DMS153 (cell line): ENCODE measurements around the gene CCDC187.
"Not testable (repeated sequence)": the region's sequence is repeated elsewhere in the genome, so short reads cannot be mapped to it uniquely, and the experiment has no call there.

ENCODE experiments used
- DNase-seq: peaks from one replicate; lab custom pipeline; 2025; lab: John Stamatoyannopoulos, UW

Gene CCDC187

GRCh38 chr9:136266641-136267040 is 37.3 kb downstream of the CCDC187 start:
- DNase-seq: not testable (repeated sequence)

- no peak for DNase-seq
Measured at GRCh38 chr9:136265561-136266355, 38.1 kb downstream of the CCDC187 start.

GRCh38 chr9:136264441-136265405 is 39.2 kb downstream of the CCDC187 start:
- no peak for DNase-seq

GRCh38 chr9:136264031-136264430 is 39.9 kb downstream of the CCDC187 start:
- DNase-seq: no peak

- no peak for DNase-seq
Measured at GRCh38 chr9:136262671-136263178, 41.2 kb downstream of the CCDC187 start.

- DNase-seq: no peak
Measured at GRCh38 chr9:136261686-136262430, 42.0 kb downstream of the CCDC187 start.

GRCh38 chr9:136260936-136261472 is 42.9 kb downstream of the CCDC187 start:
- no peak for DNase-seq

- no peak for DNase-seq
Measured at GRCh38 chr9:136260521-136260920, 43.4 kb downstream of the CCDC187 start.

GRCh38 chr9:136259836-136260235 is 44.1 kb downstream of the CCDC187 start:
- DNase-seq: no peak

- no peak for DNase-seq
Measured at GRCh38 chr9:136259517-136259813, 44.4 kb downstream of the CCDC187 start.

GRCh38 chr9:136258786-136259516 is 44.9 kb downstream of the CCDC187 start:
- DNase-seq: no peak

GRCh38 chr9:136258299-136258625 is 45.6 kb downstream of the CCDC187 start:
- DNase-seq: no peak

- no peak for DNase-seq
Measured at GRCh38 chr9:136257381-136258298, 46.3 kb downstream of the CCDC187 start.

GRCh38 chr9:136255896-136256890 is 47.7 kb downstream of the CCDC187 start:
- no peak for DNase-seq

- DNase-seq: no peak
Measured at GRCh38 chr9:136255166-136255538, 48.7 kb downstream of the CCDC187 start.

- DNase-seq: no peak
Measured at GRCh38 chr9:136254381-136255165, 49.3 kb downstream of the CCDC187 start.

GRCh38 chr9:136253246-136254130 is 50.4 kb downstream of the CCDC187 start:
- DNase-seq: no peak
